ENCODE measurements around the gene TARBP2. TPM values are rescaled to one million over a fixed set of nuclear protein-coding genes. Genes with fewer than 3 reads are reported as not detected.
A peak's percentile ranks its signal among the peaks of the same experiment; 100 is the strongest.

The TARBP2 gene
- total and polyA plus RNA-seq, 2 experiments from 2014 or later = 58.3 to 79.8 TPM

DNA sequence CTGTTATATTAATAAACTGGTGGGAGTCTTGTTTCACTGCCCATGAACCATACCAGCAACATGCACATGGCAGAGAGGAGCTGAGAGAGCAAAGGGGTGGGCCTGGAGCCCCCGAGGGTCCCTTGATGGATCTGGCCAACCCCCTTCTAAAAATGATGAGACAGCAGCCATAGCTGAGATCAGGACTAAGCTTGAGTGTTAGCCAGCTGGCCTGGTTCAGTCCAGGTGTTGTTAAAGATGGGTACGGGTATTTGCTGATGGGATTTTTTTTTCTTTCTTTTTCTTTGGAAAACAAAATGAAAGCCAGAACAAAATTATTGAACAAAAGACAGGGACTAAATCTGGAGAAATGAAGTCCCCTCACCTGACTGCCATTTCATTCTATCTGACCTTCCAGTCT lies 33.2 kb upstream of the TARBP2 start:
- TF ChIP-seq, protein P1, sequence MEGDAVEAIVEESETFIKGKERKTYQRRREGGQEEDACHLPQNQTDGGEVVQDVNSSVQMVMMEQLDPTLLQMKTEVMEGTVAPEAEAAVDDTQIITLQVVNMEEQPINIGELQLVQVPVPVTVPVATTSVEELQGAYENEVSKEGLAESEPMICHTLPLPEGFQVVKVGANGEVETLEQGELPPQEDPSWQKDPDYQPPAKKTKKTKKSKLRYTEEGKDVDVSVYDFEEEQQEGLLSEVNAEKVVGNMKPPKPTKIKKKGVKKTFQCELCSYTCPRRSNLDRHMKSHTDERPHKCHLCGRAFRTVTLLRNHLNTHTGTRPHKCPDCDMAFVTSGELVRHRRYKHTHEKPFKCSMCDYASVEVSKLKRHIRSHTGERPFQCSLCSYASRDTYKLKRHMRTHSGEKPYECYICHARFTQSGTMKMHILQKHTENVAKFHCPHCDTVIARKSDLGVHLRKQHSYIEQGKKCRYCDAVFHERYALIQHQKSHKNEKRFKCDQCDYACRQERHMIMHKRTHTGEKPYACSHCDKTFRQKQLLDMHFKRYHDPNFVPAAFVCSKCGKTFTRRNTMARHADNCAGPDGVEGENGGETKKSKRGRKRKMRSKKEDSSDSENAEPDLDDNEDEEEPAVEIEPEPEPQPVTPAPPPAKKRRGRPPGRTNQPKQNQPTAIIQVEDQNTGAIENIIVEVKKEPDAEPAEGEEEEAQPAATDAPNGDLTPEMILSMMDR (IDR thresholded peaks at IDR 0.05; ENCODE audit: low read depth, low read length) = no peak
- Histone ChIP-seq H3K27me3 (no peaks in the 10 kb centered on the region), H3K4me3 (no peak overlapping the region), H3K36me3 (peaks cover 96% of the 10 kb centered on the region), H3K4me1 (ENCODE audit: low read depth) (peaks cover 5% of the 10 kb centered on the region), H3K27ac (no peak overlapping the region), H3K9me3 (ENCODE audit: low read depth) (no peaks in the 10 kb centered on the region)
- no peak for DNase-seq (ENCODE audit: low read depth in 1 of 2, low spot score in 1 of 2)

- Histone ChIP-seq H3K27ac (no peak overlapping the region), H3K9me3 (ENCODE audit: low read depth) (no peaks in the 10 kb centered on the region), H3K4me1 (ENCODE audit: low read depth) (peaks cover 1% of the 10 kb centered on the region), H3K4me3 (no peak overlapping the region), H3K36me3 (peaks cover 96% of the 10 kb centered on the region), H3K27me3 (no peaks in the 10 kb centered on the region)
- TF ChIP-seq, protein P1 (IDR thresholded peaks at IDR 0.05; ENCODE audit: low read depth, low read length) = no peak
- DNase-seq (ENCODE audit: low read depth in 1 of 2, low spot score in 1 of 2) = no peak
These were observed 32.8 kb upstream of the TARBP2 start for GRCh38 chr12:53468282-53468681.

GRCh38 chr12:53472056-53472582 lies 29.0 kb upstream of the TARBP2 start:
- Histone ChIP-seq H3K9me3 (ENCODE audit: low read depth) (no peaks in the 10 kb centered on the region), H3K36me3 (peaks cover 96% of the 10 kb centered on the region), H3K27ac (peak overlapping the region; percentile 41), H3K4me3 (no peak overlapping the region), H3K4me1 (ENCODE audit: low read depth) (no peaks in the 10 kb centered on the region), H3K27me3 (no peaks in the 10 kb centered on the region)
- DNase-seq (ENCODE audit: low read depth in 1 of 2, low spot score in 1 of 2) = no peak
- TF ChIP-seq, protein P1 (IDR thresholded peaks at IDR 0.05; ENCODE audit: low read depth, low read length) = no peak

DNA sequence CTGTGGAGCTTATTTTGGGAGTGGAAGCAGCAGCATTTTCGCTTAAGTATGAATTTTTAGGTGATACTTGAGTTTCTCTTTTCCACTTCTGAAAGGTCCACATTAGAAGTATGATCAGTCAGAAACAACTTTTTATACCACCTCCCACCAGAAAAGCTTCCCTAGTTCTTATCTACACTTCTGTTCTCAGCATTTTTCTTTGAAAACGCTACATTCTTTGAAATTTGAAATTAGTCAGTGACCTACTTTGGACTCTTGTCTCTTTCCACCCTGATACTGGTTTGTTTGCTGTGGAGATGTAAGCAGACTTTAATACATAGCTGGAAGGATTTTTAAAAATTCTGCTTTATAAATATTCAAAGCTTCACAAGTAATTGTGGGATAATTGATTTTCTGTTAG lies 27.0 kb upstream of the TARBP2 start:
- peaks cover 93% of the 10 kb centered on the region for H3K36me3 ChIP-seq
- H3K27me3 ChIP-seq = no peaks in the 10 kb centered on the region
- DNase-seq (ENCODE audit: low read depth in 1 of 2, low spot score in 1 of 2) = no peak
- peak overlapping the region; percentile 66 for H3K27ac ChIP-seq
- TF ChIP-seq, protein P1 (IDR thresholded peaks at IDR 0.05; ENCODE audit: low read depth, low read length) = no peak
- no peak overlapping the region for H3K4me3 ChIP-seq
- H3K4me1 ChIP-seq (ENCODE audit: low read depth) = no peaks in the 10 kb centered on the region
- H3K9me3 ChIP-seq (ENCODE audit: low read depth) = no peaks in the 10 kb centered on the region

DNA sequence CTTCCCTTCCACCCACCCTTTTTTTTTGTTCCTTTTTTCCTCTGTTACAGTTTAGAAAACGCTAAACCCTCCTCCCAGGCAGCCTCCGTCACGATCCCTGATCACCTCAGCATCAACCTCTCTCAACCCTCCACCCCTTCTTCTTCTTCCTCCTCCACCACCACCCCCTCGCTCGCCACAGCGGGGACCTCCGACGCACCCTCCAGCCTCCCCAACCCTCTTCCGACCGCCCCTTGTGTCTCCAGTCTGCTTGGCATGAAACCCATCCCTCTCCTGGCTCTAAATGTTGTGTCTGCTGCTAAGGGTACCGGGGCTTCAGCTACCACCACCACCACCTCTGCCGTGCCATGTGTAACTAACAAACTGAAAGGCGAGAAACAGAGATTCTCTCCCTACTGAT lies 26.3 kb upstream of the TARBP2 start:
- H3K36me3 ChIP-seq = peaks cover 92% of the 10 kb centered on the region
- no peaks in the 10 kb centered on the region for H3K4me1 ChIP-seq (ENCODE audit: low read depth)
- no peak for DNase-seq (ENCODE audit: low read depth in 1 of 2, low spot score in 1 of 2)
- TF ChIP-seq, protein P1 (IDR thresholded peaks at IDR 0.05; ENCODE audit: low read depth, low read length) = no peak
- no peak overlapping the region for H3K4me3 ChIP-seq
- H3K27me3 ChIP-seq = no peaks in the 10 kb centered on the region
- H3K9me3 ChIP-seq (ENCODE audit: low read depth) = no peaks in the 10 kb centered on the region
- peak overlapping the region; percentile 66 for H3K27ac ChIP-seq
